HG03571 (cell line): ENCODE results near the gene C21orf58.

Experiments used
- ATAC-seq: cut with Tn5 transposase; IDR thresholded peaks from one replicate; pipeline ENCODE4 v1.9.1; 2021; ENCODE audit not compliant: unreplicated experiment

Gene C21orf58

GRCh38 chr21:46354046-46354445, 30.4 kb upstream of the C21orf58 start:
- no peak for ATAC-seq

GRCh38 chr21:46352913-46353312, 29.2 kb upstream of the C21orf58 start:
- ATAC-seq, result no peak

GRCh38 chr21:46352164-46352515, 28.5 kb upstream of the C21orf58 start:
- ATAC-seq, result no peak

GRCh38 chr21:46351476-46352163, 27.9 kb upstream of the C21orf58 start:
- no peak for ATAC-seq

DNA sequence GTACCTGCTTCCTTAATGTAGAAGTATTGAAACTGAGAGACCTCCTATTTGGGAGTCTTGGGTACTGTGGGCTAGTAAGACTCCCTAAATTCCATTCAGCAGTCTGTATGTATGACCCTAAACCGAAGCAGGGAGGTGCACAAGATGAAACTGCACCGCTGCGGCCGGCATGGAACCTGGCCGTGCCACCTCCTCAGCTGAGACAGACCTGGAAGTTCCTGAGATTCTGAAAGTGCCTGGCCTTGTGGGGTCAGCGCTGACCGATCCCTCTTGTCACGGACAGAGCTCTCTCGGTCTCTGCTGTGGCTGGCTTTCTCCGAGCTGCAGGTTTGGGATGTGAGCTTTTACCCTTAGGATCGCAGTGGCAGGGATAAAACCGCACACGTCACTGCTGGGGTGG, 27.3 kb upstream of the C21orf58 start:
- no peak for ATAC-seq

- no peak for ATAC-seq
These were observed 26.9 kb upstream of the C21orf58 start for GRCh38 chr21:46350571-46350970.

DNA sequence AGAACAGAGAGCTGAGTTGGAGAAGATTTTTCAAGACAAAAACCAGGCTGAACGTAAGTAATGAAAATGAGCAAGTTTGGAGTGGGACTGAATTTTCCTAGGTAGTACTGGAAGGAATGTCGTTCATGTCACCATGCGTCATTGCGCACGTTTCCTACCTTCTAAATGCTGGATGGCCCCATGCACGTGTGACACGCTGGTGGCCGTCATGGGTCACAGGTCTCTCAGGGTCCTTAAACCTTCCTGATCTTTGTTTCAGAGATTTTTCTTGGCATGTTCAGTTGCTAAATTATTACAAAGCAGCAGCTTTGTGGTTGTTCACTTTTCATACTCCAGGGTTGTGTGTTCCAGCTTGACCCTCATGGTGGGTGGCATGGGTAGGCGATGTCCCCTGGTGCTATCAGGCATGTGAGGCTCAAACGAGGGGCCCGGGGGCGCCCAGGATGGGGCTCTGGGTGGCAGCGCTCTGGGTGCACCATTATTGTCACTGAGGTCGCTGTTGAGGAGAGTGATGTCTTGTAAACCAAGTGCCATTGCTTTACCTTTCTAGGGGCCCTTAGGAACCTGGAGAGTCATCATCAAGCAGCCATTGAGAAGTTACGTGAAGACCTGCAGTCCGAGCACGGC, 25.6 kb upstream of the C21orf58 start:
- no peak for ATAC-seq

- no peak for ATAC-seq
These were observed 24.2 kb upstream of the C21orf58 start for GRCh38 chr21:46347791-46348381.

DNA sequence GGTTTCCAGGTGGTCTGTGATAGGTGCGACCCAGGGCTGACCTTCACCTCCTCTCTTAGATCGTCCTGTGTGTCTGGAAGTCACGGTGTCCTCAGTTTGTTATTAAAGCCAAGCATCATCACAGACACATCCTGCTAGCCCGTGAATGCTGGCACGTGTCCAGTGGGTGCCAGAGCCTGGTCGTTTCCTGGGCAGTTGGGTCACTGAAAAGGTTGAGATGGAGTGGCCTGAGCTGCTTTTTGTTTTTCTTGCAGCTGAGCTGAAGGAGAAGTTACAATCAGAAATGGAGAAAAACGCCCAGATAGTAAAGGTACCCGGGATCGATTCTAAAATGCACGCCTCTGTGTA, 23.5 kb upstream of the C21orf58 start:
- ATAC-seq, result no peak

DNA sequence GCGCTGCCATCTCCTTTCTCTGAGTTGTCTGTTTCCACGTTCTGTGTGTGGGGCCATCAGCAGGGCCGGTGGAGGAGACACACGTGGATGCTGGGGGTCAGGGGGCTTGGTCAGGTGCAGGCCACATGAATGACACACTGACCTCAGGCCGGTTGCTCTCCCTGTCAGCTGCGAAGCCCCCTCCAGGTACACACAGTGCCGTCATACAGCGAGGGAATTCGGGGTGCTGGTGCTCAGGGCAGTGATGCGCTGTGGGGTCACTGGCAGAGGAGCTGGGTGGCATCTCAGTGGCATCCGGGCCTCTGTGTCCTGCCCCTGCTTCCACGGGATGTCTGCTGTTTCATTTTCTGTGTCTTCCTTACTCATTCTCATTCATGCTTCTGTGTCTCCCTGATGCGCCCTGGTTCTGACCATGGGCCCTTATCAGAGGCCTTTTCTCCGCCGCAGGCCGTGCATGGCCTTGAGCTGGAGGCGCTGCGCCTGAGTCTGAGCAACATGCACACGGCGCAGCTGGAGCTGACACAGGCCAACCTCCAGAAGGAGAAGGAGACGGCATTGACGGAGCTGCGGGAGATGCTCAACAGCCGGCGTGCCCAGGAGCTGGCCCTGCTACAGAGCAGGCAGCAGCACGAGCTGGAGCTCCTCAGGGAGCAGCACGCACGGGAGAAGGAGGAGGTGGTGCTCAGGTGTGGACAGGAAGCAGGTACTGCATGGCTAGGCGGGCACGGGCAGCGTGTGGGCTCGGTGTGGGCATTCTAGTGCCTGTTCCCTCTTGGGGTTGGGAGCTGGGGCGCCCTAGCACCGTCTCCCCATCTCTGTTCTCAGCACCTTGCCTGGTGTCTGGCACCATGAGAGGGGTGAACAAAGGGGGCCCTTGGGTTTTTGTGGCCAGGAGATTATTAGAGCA, 22.9 kb upstream of the C21orf58 start:
- ATAC-seq, result no peak

DNA sequence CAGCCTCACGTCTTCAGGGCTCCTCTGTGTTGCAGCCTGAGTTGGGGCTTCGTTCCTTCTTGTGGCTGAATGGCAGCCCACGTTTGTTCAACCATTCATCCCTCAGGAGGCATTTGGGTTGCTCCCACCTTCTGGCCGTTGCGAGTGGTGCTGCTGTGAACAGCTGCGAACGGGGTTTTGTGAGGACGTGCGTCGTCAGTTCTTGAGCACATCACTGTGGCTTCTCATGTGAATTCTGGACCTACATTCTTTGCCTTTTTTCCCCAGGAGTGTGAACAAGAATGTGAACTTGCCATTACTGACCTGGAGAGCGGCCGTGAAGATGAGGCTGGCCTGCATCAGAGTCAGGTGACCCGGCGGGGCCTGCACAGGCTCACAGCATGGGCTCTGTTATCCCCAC, 22.2 kb upstream of the C21orf58 start:
- no peak for ATAC-seq

DNA sequence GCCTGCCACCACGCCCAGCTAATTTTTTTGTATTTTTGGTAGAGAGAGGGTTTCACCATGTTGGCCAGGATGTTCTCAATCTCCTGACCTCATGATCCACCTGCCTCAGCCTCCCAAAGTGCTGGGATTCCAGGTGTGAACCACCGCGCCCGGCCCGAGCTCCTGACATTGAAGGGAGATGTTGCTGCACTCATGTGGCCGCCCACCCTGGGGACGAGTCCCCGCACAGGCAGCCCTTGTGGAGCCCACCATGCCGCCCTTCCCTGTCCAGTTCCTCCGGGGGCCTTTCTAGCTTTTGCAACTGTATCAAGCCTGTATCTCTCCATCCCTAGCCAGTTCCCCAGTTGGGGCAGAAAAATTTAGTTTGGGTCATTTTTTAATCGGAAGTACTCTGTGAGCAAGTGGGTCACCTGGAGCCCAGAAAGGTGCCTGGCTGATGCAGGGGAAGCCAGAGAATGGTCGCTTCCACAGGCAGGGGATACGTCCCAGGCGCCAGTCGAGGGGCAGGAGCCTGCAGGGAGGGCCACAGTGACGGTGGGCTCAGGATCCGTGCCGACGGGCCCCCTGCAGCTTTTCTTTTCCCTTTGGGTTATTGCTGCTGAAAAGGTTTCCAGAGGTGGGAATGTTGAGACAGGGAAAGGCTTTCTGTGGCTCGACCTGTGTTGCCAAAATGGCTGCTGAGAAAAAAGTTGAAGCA, 20.7 kb upstream of the C21orf58 start:
- ATAC-seq, result no peak

DNA sequence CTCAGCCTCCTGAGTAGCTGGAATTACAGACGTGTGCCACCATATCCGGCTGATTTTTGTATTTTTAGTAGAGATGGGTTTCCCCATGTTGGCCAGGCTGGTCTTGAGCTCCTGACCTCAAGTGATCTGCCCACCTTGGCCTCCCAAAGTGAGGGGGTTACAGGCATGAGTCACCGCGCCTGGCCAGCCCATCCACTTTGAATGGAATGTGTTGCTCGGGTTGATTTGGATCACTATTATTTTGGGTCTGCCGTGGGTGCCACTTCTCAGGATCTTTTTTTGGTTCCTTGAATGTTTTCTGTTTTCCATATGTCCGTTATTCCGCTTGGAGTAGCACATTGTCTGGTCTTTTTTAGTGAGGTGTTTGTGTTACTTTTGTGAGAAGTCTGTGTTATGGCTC, 17.3 kb upstream of the C21orf58 start:
- ATAC-seq, result no peak

GRCh38 chr21:46336603-46337002, 12.9 kb upstream of the C21orf58 start:
- no peak for ATAC-seq

- no peak for ATAC-seq
These were observed 10.9 kb upstream of the C21orf58 start for GRCh38 chr21:46334351-46335140.

DNA sequence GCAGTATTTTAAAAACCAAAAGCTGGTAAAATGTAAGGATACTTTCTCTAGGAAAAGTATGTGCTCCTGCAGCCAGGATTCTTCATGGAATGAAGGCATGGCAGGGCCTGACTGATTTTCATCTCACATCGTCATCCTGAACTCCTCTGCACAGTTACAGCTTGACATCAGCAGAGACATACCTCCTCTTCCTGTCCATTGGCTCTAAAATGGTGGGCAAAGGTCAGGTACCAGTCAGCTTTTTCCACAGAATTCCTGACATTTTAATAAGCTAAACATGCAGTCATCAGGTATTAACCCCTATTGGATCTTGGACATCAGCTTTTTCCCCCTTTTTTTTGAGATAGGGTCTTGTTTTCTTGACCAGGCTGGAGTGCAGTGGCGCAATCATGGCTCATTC, 6.1 kb upstream of the C21orf58 start:
- ATAC-seq, result no peak

GRCh38 chr21:46328151-46328550, 4.5 kb upstream of the C21orf58 start:
- ATAC-seq, result no peak

GRCh38 chr21:46327711-46328110, 4.0 kb upstream of the C21orf58 start:
- no peak for ATAC-seq

GRCh38 chr21:46326110-46326703, 2.5 kb upstream of the C21orf58 start:
- no peak for ATAC-seq
